Fibroblast of mammary gland (primary cell): Measurements from ENCODE around the gene PILRA.
"Not testable (repeated sequence)": the region's sequence is repeated elsewhere in the genome, so short reads cannot be mapped to it uniquely, and the experiment has no call there.

ENCODE experiments used
- DNase-seq: peaks from one replicate; pipeline ENCODE4 v3.0.0-alpha.2; 2010; ENCODE audit warnings: low read depth
- H3K4me3 ChIP-seq: 2 replicates; pipeline ENCODE4 v1.5.1; 2011; ENCODE audit warnings: low read depth, mild to moderate bottlenecking, low read length, moderate library complexity; ENCODE audit not compliant: control insufficient read depth
- TF ChIP-seq, protein P1 (sequence below): conservative IDR thresholded peaks from 2 replicates; pipeline ENCODE4 v1.5.1; 2011; ENCODE audit warnings: low read depth, low read length, inconsistent platforms; ENCODE audit not compliant: control insufficient read depth, insufficient read depth

PILRA gene

DNA sequence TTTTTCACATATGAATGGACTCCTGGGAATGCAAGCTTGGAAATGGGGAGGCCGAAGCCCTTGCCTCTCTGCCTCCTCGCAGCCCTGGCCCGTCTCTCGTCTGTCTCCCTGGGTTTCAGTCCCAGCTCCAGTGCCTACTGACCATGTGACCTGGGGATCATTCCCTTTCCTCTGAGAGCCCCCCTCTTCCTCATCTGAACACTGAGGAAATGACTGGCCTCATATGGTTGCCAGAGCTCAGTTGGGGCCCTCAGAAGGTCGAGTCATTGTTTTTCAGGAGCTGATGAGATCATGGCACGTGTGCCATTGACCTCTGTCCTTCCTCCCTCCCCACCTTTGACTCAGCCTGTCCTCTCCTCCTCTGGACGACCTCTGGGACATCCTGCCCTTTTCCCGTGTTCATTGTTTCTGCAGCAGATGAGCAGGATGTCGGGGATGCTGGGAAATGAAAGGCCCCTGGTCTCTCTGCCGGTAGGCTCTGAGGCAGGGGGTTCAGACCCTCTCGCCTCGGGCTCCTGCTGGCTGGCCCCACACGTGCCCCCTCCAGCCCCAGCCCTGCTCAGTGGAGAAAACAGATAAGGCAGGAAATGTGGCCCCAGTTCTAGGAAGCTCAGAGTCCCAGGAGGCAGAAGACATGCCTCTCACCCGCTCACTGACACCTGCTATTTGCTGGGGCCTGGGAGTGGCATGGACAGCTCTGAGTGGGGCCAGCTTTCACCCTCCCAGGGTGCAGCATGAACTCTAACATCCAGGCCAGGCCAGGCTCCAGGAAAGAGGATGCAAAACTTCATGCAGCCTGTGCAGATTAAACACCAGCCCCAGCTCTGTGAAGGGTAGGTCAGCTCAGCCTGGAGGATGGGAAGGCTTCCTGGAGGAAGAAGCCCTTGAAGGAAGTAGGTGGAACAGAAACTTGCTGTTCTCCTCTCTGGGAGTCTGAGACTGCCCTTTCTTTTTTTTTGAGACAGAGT, 71.3 kb downstream of the PILRA start:
- no peak overlapping the region for H3K4me3 ChIP-seq
- TF ChIP-seq, protein P1, sequence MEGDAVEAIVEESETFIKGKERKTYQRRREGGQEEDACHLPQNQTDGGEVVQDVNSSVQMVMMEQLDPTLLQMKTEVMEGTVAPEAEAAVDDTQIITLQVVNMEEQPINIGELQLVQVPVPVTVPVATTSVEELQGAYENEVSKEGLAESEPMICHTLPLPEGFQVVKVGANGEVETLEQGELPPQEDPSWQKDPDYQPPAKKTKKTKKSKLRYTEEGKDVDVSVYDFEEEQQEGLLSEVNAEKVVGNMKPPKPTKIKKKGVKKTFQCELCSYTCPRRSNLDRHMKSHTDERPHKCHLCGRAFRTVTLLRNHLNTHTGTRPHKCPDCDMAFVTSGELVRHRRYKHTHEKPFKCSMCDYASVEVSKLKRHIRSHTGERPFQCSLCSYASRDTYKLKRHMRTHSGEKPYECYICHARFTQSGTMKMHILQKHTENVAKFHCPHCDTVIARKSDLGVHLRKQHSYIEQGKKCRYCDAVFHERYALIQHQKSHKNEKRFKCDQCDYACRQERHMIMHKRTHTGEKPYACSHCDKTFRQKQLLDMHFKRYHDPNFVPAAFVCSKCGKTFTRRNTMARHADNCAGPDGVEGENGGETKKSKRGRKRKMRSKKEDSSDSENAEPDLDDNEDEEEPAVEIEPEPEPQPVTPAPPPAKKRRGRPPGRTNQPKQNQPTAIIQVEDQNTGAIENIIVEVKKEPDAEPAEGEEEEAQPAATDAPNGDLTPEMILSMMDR: no peak
- DNase-seq: peak; percentile 94

DNA sequence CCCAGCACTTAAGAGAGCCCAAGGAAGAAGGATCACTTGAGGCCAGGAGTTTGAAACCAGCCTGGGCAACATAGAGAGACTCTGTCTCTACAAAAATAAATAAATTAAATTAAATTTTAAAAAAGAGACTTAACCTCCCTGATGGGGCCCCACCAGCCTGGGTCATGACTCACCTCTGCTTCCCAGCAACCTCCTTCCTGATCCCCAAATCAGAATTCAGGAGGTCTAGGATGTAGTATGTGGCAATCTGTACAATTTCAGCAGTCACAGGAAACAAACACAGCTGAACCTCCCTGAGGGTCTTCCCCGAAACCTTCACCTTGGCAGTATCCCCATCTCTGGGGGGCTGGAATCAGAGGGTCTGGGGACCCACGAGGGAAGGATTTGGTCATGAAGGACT, 72.8 kb downstream of the PILRA start:
- peak; percentile 61 for DNase-seq
- TF ChIP-seq, protein P1: no peak
- no peak overlapping the region for H3K4me3 ChIP-seq

DNA sequence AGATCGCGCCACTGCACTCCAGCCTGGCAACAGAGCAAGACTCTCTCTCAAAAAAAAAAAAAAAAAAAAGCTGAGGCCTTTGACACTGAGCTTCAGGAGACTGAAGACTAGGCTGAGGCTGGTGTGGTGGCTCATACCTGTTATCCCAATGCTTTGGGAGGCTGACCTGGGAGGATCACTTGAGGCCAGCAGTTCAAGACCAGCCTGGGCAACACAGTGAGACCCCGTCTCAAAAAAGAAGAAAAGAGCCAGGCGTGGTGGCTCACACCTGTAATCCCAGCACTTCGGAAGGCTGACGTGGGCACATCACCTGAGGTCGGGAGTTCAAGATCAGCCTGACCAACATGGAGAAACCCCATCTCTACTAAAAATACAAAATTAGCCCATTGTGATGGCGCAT, 74.1 kb downstream of the PILRA start:
- H3K4me3 ChIP-seq, DNase-seq: not testable (repeated sequence)

DNA sequence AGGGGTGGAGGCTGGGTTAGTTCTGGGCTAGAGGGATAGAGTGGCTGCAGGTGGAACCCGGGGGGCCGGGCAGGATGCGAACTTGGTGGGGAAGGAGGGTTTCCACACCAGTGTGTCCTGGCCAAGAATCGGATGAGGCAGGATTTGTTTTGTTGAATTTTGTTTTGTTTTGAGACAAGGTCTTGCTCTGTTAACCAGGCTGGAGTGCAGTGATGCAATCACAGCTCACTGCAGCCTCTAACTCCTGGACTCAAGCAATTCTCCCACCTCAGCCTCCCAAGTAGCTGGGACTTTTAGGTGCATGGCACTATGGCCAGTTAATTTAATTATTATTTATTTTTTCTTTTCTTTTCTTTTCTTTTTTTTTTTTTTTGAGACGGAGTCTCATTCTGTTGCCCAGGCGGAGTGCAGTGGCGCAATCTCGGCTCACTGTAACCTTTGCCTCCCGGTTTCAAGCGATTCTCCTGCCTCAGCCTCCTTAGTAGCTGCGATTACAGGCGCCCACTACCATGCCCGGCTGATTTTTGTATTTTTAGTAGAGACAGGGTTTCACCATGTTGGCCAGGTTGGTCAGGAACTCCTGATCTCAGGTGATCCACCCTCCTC, 76.0 kb downstream of the PILRA start:
- TF ChIP-seq, protein P1: no peak
- no peak for DNase-seq

More for the DNA sequence above, 76.0 kb downstream of the PILRA start:
- H3K4me3 ChIP-seq: no peak overlapping the region
